Activated CD8-positive, alpha-beta memory T cell treated with anti-CD3 and anti-CD28 coated beads for 36 hours (primary cell): ENCODE measurements around the gene SST. TPM values are rescaled to one million over a fixed set of nuclear protein-coding genes. Genes with fewer than 3 reads are reported as not detected.

ENCODE experiments used
- CTCF ChIA-PET: fragments of 350-600 bp; sonication (Branson Sonifier 250); formaldehyde crosslinking; loops from one replicate; lab custom pipeline; 2021; ENCODE audit warnings: antibody characterized with exemption; lab: Charles Lee
- POLR2A ChIA-PET: fragments of 350-600 bp; sonication (Branson Sonifier 250); formaldehyde crosslinking; loops from one replicate; lab custom pipeline; 2021; ENCODE audit warnings: antibody characterized with exemption; lab: Charles Lee
- total RNA-seq, 2 experiments: library from RNA; stranded (reverse); gene quantifications; one replicate each; pipeline ENCODE4 v1.2.3, GENCODE V29; 2021

SST gene
- total RNA-seq, 2 experiments from 2014 or later: not detected

DNA sequence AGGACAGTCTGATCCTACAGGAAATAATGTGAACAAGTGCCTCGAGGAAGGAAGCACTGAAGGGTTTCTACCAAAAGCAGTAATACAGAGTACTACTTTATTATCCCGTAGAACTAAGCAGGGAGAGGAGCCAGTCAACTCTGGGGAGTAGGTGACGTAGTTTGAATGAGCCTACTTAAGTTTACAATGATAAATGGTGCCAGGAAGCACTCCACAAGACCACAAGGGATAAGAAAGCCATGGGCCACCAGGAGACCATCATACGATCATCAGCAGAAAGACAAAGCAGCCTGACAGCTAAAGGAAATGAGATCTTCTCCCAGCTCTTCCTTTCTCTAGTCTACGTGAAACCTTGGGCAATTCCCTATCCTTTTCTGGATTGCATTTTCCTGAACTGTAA lies 27.3 kb downstream of the SST start:
- ChIA-PET POLR2A (no interaction called here), CTCF (no interaction called here)

DNA sequence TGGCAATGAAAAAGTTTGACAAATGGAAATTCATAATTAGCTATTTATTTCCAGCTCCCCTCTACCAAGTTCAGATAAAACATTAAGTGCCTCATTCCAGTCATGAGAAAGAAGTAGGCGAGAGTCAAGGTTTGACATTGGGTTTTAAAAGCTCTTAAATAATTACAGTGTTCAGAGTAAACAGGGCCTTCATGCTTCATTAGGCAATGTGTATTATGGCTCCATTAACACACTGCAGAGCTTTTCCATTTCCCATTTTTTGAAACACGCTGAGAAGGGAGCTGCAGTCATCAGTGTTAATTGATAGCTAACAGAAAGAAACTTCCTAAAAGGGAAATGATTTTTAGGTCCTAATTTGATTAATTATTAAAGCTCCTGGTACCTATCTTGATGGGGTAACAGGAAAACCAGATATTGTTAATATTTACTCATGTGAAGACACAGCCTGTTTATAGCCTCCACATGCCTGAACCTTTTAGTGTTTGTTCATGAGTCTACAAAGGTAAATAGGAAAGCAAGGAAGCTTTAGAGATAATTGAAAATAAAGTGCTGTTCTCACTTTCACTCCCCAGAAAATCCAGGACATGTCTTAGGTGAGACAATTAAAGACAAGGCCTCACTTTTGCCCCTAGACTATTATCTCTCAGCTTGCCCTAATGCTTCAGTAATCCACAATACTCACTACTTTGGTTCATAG lies 28.7 kb downstream of the SST start:
- CTCF ChIA-PET: no interaction called here
- POLR2A ChIA-PET: no interaction called here

DNA sequence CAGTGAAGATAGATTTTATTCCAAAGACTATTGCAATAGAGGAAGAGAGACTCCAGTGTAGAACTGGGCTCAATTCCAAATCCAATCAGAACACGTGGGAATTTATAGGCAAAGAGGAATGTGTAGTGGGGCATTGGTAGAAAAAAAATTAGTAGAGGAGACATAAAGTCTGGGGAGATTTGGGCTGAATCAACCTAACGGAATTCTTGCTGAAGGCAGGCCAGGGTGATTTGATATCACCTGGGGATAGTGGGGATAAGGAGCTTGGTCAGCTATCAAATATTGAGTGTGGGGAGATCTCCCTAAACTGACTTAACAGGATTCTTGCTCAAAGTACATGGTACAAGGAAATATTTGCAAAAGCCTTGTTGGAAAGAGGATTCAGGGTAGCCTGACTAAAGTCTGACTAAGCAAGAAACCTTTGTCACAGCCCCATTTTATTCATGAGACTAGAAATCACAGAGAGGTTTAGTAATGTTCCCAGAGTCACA lies 29.6 kb downstream of the SST start:
- ChIA-PET CTCF (no interaction called here), POLR2A (no interaction called here)

DNA sequence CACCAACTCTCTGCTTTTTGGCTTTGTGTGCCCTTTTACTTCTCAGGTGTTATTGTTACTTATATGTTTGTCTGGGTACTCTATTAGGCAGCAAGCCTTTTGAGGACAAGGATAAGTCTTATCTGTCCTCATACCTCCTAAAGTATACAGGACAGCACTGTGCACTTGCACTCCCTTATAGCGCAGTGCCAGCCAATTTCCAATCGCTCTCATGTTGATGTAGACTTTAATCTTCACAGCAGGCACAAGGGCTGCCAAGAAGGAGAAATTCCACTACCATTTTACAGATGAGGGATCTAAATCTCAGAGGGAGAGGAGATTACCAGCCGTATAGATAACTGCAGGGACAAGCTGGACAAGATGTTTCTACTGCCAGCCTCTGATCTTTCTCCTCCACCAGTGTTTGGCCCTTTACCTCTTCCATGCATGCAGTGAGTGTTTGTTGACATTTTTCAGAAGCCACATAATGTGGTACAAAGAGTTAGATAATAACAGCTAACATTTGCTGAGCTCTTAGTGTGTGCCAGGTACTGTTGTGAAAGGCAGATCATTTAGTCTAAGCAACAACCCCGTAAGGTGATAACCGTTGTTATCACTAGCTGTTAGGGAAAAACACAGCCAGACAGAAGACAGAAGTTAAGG lies 30.1 kb downstream of the SST start:
- POLR2A ChIA-PET: no interaction called here
- CTCF ChIA-PET: no interaction called here

DNA sequence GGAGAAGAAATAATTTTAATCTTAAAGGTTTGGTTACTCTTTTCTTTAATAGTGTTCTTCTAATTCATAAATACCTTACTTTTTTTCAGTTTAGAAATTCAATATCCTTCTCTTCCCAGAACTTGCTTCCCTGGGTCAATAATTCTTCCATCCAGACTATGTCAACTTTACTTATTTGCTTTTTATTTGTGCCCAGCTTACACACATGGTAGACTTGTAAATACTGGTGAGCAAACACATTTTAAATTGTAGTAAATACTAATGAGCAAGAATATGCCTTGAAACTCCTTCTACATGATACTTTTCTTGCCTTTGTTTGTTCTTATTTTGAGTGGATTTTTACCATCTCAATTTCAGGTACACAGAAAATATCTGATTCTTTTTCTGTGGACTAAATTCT lies 33.7 kb downstream of the SST start:
- CTCF ChIA-PET: interaction anchor here (0.8 kb wide), 1 partner anchor 43 kb away, joined by 3 read pairs; no protein-coding TSS in a partner anchor
- POLR2A ChIA-PET: no interaction called here

DNA sequence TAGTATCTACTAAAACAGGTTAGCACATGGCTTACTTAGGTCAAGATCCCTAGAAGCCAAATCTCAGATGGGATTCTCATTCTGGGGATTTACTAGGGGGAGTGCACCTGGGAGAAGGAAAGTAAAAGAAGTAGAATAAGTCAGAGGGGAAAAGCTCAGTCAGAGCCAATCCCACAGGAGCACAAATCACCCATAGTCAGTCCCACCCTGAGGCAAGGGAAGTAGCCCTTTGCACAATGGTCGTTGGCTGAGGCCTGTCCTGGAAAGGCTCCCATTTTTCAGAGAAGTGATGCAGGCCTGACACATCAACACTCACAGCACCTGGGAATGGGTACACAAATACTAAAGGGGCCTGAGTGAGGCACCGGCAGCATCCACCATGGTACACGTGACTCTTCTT lies 39.8 kb downstream of the SST start:
- CTCF ChIA-PET: no interaction called here

DNA sequence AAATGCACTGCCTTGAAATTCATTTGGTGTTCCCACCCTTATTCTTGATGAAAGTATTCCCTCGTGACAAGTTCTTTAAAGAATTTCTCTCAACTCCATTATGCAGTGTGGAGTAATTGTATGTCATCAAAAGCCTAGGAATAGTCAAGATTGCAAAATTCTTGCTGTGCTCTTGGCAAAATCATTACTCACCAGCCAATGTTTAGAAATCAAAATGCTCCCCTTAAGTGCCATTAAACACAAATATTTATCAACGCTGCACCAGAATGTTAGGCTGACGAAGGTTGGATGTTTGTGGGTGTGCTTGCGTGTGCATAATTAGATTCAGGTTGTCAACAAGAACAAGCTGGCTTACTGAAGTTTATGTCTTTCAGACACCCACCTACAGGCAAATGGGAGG lies 40.5 kb downstream of the SST start:
- POLR2A ChIA-PET: no interaction called here
- CTCF ChIA-PET: no interaction called here

More for the DNA sequence above, 39.8 kb downstream of the SST start:
- POLR2A ChIA-PET: no interaction called here

DNA sequence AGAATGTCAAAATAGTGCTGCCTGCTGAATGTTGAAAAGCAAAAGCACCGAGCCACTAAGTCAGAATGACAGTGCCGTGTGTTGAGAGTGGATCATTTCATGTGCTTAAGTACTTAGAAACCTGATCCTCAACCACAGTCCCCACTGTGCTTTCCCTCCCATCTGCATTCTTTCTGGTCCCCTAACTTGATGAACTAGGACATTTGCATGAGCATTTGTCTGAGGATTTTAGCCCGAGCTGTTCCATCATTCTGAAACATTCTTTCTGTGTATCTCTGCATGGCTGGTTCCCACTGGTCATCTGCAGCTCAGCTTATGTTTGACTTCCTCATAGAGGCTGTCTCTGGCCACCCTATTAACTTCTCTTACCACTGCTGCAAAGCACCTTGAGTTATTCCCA lies 42.0 kb downstream of the SST start:
- CTCF ChIA-PET: no interaction called here
- POLR2A ChIA-PET: no interaction called here

DNA sequence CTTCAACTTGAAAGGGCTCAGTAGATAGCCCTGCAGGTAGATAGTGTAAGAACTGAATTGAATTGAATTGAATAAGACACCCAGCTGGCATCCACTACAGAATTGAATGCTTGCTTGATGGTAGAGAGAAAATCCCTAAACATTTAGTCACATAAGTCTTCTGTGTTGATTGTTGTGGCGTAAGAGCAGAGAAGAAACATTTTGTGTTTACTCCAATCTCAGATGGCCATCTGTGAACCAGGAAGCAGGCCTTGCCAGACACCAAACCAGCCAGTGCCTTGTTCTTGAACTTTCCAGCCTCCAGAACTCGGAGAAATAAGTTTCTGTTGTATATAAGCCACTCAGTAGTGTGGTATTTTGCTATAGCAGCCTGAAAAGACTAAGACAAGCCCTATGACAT lies 43.6 kb downstream of the SST start:
- CTCF ChIA-PET: no interaction called here
- POLR2A ChIA-PET: no interaction called here

DNA sequence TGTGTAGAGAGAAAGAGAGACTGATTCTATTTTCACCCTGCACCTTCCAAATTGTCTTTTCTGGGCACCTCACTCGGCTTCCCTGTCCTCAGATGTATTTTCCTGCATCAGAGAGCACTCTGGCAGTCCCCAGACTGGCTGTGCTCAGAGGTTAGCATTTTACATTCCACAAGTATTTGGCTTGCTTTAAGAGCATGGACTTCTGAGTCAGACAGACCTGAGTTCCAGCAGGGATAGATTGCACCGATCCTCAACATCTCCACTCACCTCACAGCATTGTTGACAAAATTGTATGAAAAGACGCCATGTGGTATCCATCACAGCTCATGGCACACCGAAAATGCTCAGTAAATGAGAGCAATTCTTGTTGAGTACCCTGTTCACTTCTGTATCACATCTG lies 45.6 kb downstream of the SST start:
- ChIA-PET CTCF (no interaction called here), POLR2A (no interaction called here)

DNA sequence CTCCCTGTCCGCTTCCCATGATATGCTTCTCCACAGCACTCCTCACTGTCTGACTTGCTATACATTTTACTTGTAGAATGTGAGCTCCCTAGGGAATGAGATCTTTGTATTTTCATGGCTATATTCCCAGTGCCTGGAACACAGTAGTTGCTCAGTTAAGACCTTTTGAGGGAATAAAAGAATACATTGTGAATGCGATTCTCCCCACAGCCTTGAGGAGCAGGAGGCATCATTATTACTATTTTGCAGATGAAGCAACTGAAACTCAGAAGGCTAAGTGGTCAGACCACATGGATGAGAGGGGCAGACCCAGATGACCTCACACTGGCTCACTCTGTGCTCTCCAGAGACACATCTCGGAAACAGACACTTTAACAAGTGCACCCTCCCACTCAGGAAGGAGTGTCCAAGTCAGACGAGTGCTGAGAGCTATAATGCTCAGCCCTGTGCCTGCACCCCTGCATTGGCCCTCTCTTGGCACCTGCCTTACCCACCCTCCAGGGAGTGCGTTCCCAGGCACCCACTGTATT lies 46.8 kb downstream of the SST start:
- ChIA-PET POLR2A (no interaction called here), CTCF (no interaction called here)

DNA sequence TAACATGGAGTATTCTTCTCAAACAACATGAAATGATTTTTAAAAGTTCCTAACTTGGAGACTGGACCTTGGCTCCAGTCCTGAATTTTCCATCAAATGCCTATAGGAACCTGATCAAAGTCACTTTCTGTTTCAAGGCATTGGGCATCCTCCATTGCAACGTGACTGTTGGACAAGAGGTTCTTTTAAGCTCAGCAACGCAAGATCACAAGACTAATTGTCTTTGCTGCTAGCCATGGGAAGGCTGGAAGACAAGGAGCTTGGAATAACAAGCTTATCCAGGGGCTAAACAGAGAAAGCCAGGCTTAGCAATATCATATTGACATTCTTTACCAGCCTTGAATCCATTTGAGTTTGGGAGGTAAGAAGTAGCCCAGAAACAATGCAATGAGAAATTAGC lies 48.3 kb downstream of the SST start:
- POLR2A ChIA-PET: no interaction called here
- CTCF ChIA-PET: interaction anchor here (1.0 to 1.3 kb wide), 2 partner anchors 57 to 302 kb away, joined by 3 to 6 read pairs; no protein-coding TSS in a partner anchor

DNA sequence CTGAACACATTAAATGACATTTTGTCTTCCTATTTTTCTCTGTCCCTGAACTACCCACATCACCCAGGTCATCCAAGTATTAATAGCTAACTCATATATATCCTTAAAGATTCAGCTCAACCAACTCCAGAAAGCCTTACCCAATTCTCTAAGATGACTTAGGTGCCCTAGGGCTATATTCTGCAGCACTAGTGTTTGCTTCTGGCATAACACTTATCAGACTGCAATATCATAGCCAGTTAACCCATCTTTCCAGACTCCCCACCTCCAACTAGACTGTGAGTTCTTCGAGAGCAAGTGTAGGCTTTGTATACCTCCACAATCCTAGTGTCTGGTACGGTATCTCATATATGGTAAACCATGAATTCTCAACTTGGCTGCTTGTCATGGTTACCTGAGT lies 50.7 kb downstream of the SST start:
- CTCF ChIA-PET: interaction anchor here (1.9 to 2.0 kb wide), 2 partner anchors 60 to 300 kb away, joined by 6 to 10 read pairs; no protein-coding TSS in a partner anchor

More for the DNA sequence above, 50.7 kb downstream of the SST start:
- POLR2A ChIA-PET: no interaction called here

Other genes starting within 250 kb of the SST start
- not detected for gene RTP2, start 32.2 kb upstream of the SST start, total RNA-seq
- 10 to 100 TPM; 14.9 to 16.9 TPM for gene BCL6, start 75.1 kb upstream of the SST start, total RNA-seq